Activated CD8-positive, alpha-beta memory T cell treated with anti-CD3 and anti-CD28 coated beads for 24 hours (primary cell): ENCODE data around the gene GYG2.
"Not testable (repeated sequence)": the region's sequence is repeated elsewhere in the genome, so short reads cannot be mapped to it uniquely, and the experiment has no call there.

ENCODE experiments used
- DNase-seq: peaks from one replicate; pipeline ENCODE4 v3.0.0-alpha.2; 2020

Gene GYG2

DNA sequence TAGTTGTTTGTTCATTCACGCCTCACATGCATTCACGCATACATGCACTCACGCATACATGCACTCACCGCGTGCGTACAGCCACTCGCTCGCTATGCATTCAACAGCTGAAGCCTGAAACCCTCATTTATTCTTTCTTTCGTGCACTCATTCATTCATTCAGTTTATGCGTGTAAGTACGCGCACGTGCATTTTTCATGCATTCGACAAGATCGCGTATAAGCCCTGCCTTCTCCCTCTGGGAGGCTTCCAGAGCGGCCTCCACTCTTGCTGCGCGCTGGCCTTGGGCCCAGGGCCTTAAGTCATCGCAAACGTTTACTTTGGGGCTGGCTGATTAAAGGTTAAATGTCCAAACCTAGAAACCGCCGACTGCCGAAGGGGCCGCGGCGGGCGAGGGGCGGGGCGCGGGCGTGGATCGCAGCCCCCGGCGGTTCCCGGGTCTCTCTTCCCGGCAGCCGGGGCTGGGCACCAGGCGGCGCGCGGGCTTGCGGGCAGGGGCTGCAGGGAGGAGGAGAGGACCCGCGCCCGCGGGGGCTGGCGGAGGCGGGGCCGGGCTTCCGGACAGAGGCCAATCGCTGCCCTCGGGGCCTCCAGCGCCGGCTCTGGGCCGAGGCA, at the start of gene GYG2:
GYG2 (plus strand) TSS at position 587 of the 615 bp plus-strand sequence. CDS start 1,259 bp downstream, outside the sequence.
- no peak for DNase-seq

DNA sequence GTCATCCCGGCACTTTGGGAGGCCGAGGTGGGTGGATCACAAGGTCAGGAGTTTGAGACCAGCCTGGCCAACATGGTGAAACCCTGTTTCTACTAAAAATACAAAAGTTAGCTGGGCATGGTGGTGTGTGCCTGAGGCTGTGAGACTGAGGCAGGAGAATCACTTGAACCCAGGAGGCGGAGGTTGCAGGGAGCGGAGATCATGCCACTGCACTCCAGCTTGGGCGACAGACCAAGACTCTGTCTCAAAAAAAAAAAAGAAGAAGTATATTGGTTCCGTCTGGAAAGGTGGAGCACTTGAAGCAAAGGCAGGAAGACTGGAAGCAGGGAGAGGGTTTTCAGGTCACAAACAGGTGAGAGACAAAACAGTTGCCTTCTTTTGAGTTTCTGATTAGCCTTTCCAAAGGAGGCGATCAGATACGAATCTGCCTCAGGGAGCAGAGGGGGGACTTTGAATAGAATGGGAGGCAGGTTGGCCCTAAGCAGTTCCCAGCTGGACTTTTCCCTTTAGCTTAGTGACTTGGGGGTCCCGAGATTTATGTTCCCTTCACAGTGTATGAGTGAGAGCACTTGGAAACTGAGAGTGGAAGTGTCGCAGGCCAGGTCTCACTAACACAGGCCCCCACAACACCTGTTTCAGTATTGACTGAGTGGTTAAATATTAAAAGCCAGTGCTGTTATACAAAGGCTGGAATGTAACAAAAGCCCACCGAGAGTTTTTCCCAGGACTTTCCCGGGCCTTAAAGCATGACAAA, 48.1 kb upstream of the GYG2 start:
- not testable (repeated sequence) for DNase-seq

DNA sequence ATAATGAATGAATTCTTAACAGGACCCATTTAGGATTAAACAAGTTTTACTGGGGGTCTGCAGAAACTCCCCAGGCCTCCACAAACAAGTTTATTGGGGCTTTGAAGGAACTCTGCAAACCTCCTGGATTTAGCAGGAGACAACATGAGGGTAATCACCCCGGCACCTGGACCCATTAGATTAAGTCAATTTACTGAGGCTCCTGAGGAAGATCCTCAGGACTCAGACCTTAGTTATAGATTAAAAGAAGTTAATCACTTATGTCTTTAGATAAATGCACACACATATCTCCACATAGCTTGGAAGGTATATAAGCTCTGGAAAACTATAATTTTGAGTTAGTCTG, 47.5 kb upstream of the GYG2 start:
- no peak for DNase-seq

DNA sequence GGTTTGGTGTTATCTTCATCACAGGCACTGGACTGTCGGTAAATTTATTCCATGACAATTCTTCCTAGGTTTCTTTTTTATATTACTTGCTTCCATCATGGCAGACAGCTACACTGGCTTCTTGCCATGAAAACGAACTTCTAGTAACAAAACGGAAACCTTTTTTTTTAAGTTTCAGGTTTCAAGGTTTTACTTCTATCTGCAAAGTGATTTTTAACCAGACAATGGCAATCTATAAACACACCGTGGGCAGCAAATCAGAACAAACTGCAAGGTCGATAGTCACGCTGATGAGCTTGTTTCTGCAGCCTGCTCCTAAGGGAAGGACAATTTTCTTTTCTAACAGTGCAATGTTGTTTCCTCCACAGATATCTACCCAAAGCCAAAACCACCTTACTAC, 47.0 kb upstream of the GYG2 start:
- DNase-seq = no peak

- no peak for DNase-seq
These were observed 46.6 kb upstream of the GYG2 start for GRCh38 chrX:2782171-2782570.

GRCh38 chrX:2782778-2783177, 46.0 kb upstream of the GYG2 start:
- DNase-seq = no peak

- DNase-seq = no peak
These were observed 44.7 kb upstream of the GYG2 start for GRCh38 chrX:2784026-2784425.

DNA sequence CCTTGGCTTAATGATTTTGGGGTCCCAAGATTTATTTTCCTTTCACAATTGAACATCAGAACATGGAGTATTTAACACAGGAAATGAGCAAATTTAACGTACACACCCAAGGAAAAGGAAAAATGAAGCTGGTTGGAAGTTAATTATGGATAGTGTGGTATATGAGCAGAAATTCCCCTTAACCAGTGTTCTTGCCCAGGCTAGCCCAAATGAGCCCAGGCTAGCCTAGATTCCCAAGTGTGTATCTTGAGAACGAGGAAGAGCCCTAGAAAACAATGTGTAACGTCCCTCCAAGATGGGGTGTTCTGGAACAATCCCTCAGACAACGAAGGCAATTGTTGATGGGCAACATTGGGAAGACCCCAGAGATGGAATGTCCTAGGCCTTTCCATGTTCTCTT, 43.2 kb upstream of the GYG2 start:
- no peak for DNase-seq

DNA sequence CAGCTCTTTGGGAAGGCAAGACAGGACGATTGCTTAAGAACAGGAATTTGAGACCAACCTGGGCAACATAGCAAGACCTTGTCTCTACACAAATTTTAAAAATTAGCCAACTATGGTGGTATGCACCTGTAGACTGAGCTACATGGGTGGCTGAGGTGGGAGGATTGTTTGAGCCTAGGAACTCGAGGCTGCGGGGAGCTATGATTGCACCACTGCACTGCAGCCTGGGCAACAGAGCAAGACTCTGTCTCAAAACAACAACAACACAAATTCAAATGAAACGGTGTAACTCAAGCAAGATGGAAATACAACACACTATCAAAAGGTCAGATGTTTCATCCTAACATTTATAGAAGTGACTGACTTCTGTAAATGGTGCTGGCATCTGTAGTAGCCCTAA, 39.8 kb upstream of the GYG2 start:
- DNase-seq = no peak

DNA sequence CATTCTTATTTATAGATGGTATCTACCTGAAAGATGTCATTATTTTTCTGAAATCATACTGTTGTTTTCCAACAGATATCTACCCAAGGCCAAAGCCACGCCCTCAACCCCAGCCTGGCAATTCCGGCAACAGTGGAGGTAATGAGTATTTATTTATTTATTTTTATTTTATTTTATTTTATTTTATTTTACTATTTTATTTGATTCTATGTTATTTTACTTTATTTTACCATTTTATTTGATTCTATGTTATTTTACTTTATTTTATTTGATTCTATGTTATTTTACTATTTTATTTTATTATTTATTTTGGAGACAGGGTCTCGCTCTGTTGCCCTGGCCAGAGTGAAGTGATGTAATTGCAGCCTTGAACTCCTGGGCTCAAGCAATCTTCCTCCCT, 39.2 kb upstream of the GYG2 start:
- no peak for DNase-seq

DNA sequence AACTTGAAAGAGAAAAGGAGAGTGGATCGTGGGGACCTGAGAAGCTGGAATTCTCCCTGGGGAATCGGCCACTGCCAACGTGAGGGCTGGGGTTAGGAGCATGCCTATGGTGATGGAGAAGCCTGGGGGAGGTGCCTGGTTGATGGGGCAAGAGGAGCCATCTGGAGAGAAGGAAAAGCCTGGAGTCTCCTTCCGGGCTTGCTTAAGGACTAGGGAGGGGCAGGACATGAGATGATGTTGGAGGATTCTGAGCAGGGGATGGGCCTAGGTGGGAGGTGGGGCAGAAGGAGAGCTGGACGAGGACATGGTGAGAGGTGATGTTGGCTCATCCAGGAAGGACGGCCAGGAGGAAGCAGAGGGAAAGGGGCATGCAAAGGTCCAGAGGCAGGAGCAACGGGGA, 35.0 kb upstream of the GYG2 start:
- DNase-seq = no peak

GRCh38 chrX:2794336-2794735, 34.4 kb upstream of the GYG2 start:
- DNase-seq = no peak

- not testable (repeated sequence) for DNase-seq
These were observed 31.9 kb upstream of the GYG2 start for GRCh38 chrX:2796808-2797207.

DNA sequence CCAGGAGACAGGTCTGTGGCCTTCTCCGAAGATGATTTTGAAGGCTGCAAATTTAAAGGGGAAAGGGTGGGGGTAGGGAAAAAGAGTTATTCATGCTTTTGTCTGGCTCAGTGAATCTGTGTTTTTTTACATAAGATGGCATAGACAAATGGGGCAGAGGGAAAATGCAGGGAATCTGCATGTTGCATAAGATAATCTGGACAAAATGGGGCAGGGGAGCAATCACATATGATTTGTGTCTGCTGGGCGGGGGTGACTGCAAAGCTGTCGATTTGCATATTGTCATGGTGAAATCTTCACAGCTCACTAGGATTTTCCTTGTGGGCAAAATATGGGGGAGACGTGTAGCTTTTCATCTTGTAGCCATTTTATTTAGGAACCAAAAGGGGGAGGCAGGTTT, 29.4 kb upstream of the GYG2 start:
- DNase-seq = no peak

GRCh38 chrX:2799980-2800379, 28.8 kb upstream of the GYG2 start:
- not testable (repeated sequence) for DNase-seq

- DNase-seq = no peak
These were observed 27.5 kb upstream of the GYG2 start for GRCh38 chrX:2801223-2801622.

DNA sequence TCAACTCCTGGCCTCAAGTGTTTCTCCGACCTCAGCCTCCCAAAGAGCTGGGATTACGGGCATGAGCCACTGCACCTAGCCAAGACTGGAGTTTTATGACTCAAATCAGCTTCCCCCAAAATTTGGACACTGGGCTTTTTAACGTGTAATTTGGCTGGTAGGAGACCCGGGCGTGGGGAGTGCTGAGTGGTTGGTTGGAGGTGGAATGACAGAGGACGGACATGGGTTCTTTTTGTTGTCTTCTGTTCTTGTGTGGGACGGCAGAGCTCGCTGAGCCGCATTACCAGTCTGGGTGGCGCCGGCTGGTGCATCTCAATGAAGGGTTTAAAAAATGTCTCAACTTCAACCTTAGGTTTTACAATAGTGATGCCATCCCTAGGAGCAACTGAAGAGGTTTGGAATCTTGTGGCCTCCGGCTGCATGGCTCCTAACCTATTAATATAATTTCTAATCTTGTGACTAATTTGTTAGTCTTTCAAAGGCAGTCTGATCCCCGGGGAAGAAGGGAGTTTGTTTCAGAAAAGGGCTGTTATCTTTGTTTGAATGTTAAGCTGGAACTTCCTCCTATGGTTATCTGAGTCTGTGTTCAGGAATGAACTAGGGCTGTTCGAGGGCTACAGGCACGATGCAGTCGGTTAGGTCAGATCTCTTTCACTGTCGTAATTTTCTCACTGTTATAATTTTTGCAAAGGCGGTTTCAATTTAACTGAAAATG, 26.2 kb upstream of the GYG2 start:
- not testable (repeated sequence) for DNase-seq

GRCh38 chrX:2803486-2803885, 25.2 kb upstream of the GYG2 start:
- not testable (repeated sequence) for DNase-seq

DNA sequence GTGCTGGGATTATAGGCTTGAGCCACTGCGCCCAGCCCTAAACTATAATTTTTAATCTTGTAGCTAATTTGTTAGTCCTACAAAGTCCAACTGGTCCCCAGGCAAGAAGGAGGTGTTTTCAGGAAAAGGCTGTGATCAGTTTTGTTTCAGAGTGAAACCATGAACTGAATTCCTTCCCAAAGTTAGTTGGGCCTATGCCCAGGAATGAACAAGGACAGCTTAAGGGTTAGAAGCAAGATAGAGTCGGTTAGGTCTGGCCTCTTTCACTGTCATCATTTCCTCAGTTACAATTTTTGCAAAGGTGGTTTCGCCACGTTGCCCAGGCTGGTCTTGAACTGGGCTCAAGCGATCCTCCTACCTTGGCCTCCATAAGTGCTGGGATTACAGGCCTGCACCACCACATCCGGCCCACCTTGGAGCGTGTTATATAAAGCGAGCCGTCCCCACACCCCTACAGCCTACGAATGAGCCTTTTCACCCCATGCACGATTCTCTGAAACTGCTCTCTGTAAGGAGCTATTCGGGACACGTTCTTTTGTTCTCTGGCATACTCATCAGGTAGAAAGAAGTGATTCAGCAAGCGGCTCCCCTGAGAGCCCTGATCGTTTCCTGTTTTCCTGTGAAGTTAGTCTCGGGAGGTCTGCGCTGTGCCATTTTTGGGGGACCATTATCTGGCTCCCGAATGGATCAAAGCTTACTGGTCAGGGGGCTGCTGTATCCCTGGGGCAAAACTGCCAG, 24.5 kb upstream of the GYG2 start:
- DNase-seq = not testable (repeated sequence)

DNA sequence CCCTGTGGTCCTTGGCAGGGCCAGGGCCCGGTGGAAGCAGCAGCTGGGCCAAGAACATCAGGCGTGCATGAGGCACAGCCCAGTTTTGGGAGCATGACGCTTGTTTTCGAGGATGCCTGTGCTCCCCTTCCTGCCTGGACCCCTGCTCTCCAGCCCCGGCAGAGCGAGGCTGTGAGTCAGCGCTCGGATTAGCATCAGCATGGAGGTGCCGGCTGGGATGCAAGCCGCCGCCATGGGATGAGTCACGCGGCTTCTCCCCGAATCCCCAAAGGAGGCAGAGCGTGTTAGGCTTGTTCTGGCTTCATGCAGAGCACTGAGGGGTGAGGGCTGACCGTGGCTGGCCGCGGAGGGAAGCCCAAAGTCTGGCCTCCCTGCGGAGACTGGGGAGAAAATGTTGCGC, 23.9 kb upstream of the GYG2 start:
- not testable (repeated sequence) for DNase-seq

- no peak for DNase-seq
These were observed 17.5 kb upstream of the GYG2 start for GRCh38 chrX:2811271-2811670.

DNA sequence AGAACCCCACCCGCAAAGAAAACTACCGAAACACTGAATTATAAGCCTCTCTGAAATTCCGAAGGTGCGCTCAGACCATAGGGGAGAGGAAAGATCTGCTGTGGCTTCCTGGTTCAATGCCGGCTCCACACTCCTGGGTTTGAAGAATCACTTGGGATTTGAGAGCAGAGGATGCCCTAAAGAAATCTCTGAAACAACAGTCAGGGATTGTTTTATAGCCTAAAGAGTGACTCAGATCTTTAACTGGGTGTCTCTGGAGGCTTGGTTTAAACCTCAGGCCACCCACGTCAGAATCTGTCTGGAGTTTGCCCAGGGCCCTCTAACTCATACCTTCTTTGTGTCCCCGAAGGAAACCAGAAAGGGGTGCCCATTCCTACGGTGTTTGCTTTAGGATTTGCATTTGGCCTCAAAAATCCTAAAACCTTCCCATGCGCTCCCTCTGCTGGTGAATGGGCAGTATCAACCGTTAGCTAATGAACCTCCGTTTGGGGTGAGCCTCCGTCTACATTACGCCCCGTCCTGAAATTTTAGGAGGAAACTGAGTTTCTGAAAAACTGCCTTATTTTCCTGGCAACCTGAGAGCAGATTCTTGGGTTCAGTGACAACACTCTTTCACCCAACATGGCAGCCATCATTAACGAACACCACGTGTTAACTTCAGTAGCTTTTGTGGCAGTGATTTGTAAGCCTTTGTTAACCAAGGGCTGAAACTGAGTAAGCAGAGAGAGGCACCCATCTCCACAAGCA, 16.4 kb upstream of the GYG2 start:
- peak; percentile 76 for DNase-seq

- no peak for DNase-seq
These were observed 11.7 kb upstream of the GYG2 start for GRCh38 chrX:2817036-2817435.
